Astrocyte (in vitro differentiated cells and primary cell): ENCODE results near the gene SLC6A3.

ENCODE experiments used
- EZH2 ChIP-seq: IDR thresholded peaks from 2 replicates; pipeline ENCODE4 v1.6.1; 2012; ENCODE audit warnings: mild to moderate bottlenecking, low read length, inconsistent platforms; ENCODE audit not compliant: insufficient read depth
- TF ChIP-seq, protein P1 (sequence below): IDR thresholded peaks from 2 replicates; pipeline ENCODE4 v1.5.1; 2011; ENCODE audit warnings: low read depth, mild to moderate bottlenecking, inconsistent platforms, low read length, moderate library complexity; ENCODE audit not compliant: insufficient read depth

DNA sequence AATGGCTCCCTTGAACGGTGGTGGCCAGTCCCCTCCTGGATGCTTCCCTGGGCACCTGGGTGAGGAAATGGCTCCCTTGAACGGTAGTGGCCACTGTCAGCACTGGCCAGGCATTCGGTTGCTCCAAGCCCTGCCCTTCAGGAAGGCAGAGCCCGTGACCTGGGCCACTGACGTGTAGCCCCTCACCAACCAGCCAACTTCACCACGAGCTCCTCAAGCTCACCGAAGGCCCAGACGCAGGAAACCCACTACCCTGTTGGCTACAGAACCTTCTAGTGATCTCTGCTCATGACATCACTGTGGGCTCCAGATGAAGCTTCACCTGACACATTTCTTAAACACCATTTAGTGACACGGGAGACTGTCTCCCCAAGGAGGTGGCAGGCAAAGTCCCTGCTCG, 9.2 kb downstream of the SLC6A3 start:
- TF ChIP-seq, protein P1, sequence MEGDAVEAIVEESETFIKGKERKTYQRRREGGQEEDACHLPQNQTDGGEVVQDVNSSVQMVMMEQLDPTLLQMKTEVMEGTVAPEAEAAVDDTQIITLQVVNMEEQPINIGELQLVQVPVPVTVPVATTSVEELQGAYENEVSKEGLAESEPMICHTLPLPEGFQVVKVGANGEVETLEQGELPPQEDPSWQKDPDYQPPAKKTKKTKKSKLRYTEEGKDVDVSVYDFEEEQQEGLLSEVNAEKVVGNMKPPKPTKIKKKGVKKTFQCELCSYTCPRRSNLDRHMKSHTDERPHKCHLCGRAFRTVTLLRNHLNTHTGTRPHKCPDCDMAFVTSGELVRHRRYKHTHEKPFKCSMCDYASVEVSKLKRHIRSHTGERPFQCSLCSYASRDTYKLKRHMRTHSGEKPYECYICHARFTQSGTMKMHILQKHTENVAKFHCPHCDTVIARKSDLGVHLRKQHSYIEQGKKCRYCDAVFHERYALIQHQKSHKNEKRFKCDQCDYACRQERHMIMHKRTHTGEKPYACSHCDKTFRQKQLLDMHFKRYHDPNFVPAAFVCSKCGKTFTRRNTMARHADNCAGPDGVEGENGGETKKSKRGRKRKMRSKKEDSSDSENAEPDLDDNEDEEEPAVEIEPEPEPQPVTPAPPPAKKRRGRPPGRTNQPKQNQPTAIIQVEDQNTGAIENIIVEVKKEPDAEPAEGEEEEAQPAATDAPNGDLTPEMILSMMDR, result no peak
- no peak for TF ChIP-seq EZH2
